ENCODE results near the gene UNC45A.

UNC45A gene

DNA sequence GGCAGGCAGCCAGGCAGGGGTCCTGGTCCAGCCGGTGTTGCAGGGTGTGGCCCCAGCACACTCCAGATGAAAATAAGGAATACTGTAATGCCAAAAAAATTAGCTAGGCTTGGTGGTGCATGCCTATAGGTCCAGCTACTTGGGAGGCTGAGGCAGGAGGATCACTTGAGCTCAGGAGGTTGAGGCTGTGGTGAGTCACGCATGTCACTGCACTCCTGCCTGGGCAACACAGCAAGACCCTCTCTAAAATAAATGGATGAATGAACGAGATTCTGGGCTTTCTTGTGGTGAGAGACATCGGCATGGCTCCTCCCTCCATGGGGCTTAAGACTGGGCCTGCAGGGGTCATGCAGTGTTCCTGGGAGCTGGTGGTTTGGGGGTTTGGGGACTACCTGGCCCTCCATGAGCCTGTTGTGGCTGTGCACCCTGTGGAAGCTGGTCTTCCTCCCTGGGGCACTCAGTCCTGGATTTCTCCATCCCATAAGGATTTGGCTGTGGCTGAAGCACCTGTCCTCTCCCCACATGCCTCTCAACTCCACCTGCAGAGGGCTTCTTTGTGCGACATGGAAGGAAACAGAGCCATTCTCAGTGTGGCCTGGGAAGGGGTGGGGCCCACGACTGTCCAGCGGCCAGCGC, 12.0 kb downstream of the UNC45A start:
- no peak for DNase-seq

DNA sequence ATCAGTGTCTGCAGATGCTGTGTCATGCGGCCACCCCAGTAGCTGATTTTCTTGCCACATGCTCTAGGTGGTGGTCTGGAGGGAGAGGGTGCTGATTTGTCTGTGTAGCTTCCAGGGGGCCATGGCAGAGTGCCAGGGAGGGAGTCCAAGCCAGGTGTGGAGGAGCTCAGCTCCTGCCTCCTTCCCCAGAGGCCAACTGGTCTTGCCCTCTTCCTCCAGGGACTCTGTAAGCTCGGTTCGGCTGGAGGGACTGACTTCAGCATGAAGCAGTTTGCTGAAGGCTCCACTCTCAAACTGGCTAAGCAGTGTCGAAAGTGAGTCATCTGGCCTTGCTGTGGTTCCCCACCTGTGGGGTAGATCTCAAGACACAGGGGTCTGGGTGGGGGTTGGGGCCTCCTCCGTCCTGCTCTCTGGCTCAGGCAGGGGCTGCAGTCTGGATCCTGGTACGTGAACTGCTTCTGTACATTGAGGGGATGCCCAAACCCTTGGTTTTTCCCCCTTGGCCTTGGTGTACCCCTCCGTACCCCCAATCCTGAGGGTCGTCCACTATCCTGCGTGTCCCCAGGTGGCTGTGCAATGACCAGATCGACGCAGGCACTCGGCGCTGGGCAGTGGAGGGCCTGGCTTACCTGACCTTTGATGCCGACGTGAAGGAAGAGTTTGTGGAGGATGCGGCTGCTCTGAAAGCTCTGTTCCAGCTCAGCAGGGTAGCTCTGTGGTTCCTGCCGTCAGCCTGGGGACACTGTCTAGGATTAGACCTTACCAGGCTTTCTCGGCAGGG, 12.7 kb downstream of the UNC45A start:
- no peak for DNase-seq

DNA sequence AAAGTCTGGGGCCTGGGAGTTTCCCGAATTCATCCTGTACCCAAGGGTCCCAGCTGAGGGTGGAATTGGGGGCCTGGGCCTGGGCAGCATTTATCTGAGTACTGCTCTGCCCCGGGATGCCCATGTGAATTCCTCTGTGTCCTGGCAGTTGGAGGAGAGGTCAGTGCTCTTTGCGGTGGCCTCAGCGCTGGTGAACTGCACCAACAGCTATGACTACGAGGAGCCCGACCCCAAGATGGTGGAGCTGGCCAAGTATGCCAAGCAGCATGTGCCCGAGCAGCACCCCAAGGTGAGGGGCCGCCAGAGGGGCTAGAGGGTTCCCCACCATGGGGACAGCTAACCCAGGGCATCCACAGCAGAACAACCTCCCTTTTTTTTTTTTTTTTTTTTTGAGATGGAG, 13.4 kb downstream of the UNC45A start:
- DNase-seq, result no peak

DNA sequence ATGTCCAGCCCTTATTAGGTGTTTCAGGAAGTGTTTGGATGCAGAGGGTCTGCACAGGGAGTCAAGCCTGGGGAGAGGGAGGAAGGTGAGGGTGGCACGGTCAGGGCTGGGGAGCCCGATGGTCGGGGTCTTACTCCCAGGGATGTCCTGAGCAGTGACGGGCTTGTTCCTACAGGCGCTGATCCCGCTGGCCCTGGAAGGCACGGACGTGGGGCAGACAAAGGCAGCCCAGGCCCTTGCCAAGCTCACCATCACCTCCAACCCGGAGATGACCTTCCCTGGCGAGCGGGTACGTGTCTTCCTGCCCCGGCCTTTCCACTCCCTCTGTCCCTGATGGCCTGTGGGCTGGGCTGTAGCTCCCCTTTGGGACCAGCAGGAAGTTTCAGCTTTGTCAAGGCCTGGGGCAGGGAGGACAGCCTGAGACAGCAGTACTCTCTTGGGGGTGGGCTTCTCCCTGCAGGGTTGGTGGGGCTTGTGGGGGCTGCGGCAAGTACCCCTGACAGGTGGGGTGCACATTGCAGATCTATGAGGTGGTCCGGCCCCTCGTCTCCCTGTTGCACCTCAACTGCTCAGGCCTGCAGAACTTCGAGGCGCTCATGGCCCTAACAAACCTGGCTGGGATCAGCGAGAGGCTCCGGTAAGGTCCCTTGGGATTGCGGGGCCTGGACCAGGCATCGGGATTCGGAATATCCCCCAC, 15.0 kb downstream of the UNC45A start:
- no peak for DNase-seq

DNA sequence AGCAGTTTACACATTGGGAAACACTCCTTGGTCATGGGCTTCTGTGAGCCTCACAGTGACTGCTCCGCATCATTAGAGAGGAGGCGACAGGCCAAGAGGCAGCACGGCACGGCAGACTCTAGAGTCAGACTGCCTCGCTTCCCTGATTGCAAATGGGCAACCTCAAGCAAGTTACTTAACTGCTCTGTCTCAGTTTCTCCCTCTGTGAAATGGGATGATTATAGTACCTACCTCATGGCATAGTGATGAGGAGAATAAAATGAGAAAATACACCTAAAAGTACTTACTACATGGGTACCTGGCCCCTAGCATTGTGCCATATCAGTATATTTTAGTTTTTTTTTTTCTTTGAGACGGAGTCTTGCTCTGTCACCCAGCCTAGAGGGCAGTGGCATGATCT, 15.6 kb downstream of the UNC45A start:
- no peak for DNase-seq

DNA sequence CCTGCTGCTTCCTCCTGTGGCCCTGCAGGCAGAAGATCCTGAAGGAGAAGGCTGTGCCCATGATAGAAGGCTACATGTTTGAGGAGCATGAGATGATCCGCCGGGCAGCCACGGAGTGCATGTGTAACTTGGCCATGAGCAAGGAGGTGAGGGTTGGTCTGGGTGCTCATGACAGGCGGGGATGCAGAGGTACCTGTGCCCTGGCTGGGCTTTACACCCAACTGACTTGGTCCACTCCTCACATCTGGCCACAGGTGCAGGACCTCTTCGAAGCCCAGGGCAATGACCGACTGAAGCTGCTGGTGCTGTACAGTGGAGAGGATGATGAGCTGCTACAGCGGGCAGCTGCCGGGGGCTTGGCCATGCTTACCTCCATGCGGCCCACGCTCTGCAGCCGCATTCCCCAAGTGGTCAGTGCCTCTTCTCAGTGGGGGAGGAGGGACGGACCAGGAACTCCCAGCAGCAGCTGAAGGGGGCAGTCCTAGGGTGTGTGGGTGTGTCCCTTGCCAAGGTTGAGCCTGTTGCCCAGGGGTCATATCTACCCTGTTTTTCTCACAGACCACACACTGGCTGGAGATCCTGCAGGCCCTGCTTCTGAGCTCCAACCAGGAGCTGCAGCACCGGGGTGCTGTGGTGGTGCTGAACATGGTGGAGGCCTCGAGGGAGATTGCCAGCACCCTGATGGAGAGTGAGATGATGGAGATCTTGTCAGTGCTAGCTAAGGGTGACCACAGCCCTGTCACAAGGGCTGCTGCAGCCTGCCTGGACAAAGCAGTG, 18.0 kb downstream of the UNC45A start:
- no peak for DNase-seq

DNA sequence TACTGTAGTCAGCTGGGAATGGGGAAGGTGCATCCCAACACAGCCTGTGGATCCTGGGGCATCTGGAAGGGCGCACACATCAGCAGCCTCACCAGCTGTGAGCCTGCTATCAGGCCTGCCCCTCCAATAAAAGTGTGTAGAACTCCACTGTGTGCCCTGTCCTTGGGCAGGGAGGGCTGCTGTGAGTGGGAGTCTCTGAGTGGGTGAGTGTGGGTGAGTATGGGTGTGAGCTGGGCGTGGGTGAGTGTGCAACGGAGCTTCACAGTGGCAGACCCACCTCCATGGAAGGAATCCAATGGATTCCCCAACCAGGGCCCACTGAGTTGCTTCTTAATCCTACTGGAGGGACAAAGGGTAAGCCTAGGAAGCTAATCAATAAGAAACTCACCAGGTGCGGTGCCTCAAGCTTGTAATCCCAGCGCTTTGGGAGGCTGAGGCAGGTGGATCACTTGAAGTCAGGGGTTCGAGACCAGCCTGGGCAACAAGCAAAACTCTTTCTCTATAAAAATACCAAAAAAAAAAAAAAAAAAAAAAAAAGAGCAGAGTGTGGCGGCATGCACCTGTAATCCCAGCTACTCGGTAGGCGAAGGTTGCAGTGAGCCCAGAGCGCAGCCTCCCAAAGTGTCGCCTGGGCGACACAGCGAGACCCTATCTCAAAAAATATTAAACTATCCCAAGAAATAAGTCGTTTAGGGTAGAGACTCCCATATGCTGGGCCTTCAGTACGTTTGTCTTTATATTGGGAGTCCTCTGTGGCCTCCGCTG, 19.0 kb downstream of the UNC45A start:
- no peak for DNase-seq

DNA sequence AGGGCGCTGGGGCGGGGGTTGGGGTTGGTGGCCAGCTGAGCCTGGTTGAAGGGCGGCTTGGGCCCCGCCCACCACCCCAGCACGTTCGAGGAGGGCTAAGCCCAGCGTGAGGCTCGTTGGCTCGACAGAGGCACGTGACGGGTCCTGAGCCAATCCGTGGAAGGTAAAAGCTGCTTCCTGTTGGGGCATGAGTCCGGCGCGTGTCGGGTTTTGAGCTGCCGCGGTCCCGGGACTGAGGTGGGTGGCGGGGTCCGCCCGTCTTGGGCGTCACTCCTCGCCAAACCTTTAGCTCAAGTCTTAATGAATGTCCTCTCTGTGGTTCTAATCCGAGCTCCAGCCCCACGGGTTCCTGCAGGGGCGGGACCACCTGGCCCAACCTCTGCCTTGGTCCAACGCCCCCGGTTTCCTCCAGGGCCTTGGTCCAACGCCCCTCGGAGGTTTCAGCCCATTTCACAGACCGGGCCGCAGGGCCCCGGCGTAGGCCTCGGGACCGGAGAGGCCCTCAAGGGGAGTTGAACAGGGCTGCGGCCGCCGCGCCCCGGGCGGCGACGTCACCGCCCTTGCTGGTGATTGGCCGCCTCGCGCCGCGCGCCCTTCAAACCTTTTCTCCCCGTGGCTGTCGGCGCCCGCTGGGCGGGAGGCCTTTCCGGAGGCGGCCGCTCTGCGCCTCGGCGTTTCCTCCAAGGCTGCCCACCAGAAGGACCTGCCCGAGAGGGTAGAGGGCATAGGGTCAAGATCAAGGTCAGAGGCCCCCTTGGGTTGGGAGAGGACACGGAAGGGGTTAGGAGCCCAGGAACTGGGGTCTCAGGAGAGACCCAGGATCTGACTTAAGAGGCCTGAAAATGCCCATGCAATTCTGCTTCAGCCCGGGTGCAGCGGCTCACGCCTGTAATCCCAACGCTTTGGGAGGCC, 19.9 kb downstream of the UNC45A start, which contains the start of gene RCCD1:
RCCD1 (plus strand) TSS at position 173 of the 912 bp plus-strand sequence. CDS start 1,851 bp downstream, outside the sequence.
- DNase-seq, result peak; percentile 92

DNA sequence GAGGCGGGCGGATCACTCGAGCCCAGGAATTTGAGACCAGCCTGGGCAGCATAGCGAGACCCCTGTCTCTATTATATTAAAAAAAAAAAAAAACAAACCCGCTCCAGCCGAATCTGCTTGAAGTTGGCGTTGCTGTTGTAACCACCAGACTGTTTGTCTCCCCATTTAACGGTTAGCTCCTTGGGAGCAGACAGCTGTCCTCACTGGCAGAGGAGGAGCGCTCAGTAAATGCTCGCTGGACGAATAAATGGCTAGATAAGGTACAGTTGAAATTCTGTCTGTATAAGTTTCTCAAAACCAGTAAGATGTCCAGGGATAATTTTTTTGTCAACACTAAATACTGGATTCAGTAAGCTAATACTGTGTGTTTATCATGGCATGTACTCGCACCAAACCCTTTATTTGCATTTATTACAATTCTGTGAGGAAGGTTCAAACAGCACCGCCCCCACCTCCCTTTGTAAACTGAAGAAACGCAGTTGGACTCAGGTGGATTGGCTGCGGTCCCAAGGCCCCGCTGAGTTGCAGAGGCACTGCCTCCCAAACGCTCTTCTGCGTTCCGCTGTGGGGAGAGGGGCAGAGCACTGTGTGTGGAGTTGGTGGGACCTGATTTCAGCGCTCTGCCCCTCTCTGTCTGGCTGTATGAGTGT, 20.7 kb downstream of the UNC45A start:
- DNase-seq, result no peak

DNA sequence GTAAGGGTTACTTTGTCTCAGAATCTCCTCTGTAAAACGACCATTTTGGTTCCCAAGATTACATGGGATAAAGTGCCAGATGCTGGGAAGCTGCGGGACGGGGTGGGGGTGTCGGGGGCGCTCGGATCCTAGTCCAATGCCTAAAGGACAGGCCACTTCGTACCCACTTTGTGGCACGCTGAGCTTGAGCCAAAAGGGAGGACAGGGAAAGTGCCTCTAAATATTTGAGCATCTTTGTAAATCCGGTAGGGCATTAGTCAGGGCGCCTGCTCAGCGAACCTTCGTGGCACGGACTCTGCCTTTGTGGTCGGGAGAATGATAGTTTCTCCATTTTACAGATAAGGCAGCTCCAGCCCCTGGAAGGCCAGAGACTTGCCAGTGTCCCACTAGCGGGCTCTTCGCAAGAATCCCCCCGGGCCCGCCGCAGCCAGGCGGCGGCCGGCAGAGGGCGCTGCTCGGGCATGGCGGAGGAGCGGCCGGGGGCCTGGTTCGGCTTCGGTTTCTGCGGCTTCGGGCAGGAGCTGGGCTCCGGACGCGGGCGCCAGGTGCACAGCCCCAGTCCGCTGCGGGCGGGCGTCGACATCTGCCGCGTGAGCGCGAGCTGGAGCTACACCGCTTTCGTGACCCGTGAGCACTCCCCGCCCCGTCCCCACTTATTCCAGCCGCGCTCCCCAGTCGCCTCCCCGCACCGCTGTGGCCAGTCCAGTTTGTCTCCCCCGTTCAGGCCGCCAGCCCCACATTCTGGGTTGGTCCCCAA, 21.4 kb downstream of the UNC45A start:
- DNase-seq, result peak; percentile 86

DNA sequence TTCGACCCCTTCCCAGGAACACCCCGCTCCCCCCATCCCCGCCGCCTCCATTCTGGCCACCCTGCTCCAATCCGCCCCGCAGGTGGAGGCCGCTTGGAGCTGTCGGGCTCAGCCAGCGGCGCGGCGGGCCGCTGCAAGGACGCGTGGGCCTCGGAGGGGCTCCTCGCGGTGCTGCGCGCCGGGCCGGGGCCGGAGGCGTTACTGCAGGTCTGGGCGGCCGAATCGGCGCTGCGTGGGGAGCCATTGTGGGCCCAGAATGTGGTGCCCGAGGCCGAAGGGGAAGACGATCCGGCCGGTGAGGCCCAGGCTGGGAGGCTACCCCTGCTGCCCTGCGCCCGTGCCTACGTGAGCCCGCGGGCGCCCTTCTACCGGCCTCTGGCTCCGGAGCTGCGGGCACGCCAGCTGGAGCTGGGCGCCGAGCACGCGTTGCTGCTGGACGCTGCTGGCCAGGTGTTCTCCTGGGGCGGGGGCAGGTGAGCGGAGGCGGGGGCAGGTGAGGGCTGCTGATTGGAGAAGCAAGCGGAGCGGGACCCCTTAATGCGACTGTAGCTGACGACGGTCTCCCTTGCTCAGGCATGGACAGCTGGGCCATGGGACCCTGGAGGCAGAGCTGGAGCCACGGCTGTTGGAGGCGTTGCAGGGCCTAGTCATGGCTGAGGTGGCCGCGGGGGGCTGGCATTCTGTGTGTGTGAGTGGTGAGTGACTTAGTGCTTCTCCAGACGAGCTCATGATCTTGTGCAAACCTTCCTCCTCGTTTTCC, 22.1 kb downstream of the UNC45A start:
- no peak for DNase-seq

DNA sequence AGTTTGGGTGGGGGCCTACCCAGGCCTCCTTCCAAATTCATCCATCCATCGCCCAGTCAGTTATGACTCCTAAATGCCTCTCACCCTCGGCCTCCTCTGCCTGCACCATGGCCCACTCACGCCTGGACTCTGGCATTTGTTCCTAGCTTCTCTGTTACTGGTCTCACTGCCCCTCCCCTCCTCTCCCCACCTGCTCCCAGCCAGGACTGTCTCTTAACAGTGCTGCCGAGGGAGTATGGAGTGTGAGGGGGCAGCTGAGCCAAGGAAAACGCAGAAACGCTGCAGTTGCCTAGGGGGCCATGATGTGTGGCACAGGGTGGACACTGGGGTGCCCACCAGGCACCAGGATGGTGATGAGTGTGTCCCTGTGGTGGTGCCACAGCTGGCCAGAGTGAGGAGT, 22.7 kb downstream of the UNC45A start:
- no peak for DNase-seq

DNA sequence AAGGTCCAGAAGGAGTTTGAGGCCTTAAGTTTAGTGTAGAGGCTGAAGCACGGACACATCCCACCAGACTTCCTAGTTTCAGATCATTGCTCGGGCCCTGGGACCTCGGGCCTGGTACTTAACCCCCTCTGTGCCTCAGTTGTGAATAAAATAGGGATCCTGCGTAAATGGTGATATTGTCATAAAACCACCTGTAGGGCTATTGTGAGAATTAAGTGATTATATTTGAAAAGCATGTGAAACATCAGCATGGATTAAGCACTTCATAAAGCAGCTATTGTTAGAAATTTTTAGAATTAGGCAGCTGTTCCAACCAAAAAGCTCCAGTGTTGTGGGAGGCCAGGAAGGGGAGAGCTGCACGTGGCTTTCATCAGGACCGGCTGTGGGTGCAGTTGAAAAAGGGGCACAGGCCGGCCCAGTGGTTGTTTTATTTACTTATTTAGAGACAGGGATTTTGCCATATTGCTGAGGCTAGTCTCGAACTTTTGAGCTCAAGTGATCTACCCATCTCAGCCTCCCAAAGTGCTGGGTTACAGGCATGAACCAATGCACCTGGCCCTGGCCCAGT, 24.0 kb downstream of the UNC45A start:
- DNase-seq, result no peak

DNA sequence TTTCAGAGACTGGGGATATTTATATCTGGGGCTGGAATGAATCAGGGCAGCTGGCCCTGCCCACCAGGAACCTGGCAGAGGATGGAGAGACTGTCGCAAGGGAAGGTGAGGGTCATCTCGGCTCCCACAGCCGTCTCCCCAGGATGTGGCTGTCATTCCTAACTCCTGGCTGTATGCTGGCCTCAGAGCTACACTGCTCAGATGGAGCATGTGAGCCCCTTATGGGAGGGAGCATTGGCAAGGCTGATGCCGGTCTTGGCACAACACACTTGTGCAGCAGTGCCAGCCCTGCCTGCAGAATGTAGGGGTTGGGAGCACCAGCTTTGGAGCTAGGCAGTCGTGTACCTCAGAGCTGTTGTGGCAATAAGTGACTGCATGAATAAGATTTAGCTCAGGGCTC, 24.8 kb downstream of the UNC45A start:
- DNase-seq, result no peak

DNA sequence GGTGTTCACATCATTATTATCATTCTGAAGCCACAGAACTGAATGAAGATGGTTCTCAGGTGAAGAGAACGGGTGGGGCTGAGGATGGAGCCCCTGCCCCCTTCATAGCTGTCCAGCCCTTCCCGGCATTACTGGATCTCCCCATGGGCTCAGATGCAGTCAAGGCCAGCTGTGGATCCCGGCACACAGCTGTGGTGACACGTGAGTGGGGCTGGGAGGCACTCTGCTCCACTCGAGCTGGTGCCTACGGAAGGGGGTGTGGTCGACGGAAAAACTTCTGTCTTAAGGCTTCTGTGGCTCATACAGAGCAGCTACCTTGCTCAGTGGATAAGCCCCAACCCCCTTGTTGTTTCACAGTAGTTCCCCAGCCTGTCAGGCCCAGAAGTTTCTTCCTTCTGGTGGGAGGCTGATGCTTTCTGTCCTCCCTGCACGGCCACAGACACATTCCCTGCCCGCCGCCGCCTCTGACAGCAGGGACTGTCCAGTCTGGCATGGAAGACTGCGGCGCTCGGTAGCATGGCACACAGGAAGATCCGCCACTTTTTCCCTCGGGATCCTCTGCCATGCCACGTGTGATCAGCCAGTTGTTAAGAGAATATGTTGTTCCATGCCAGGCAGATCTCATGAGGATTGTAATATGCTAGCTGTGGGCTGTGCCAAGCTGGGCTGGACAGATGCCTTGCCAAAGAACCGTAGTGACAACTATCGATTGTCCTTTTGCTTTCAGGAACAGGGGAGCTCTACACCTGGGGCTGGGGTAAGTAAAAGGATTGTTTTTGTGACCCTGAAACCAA, 25.4 kb downstream of the UNC45A start:
- DNase-seq, result no peak

DNA sequence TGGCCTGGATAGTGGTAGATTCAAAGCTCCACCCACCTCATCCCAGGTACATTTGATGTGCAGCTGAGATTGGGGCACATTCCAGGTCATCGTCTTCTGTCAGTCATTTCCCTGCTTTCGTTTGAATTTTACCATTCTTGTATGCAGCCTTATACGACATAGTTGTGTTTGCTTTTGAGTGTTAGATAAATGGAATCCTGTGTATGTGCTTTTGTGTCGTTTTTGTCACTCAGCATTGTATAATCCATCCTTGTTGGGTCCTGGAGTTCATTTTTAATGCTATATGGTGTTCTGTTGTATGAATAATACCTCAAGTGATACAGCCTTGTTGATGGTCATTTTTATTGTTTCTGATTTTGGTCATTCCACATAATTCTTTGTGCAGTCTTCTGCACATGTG, 26.9 kb downstream of the UNC45A start:
- no peak for DNase-seq

DNA sequence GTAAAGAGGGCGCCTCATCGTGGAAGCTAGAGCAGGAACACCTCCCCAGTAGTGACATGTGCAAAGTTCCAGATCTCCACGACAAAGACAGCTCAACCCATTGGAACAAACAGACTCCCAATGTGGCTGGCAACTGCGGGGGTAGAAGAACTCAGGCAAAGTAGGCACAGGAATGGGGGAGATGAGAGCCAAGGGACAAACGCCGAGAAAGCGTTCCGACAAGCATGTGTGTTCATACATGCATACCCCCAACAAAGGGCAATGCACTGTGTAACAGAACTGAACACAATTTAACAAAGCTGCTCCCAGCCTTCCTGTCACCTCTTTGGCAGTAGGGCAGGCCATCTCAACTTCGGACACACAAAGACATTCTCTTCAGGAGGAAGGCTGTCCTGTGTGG, 31.2 kb downstream of the UNC45A start:
- DNase-seq, result no peak

DNA sequence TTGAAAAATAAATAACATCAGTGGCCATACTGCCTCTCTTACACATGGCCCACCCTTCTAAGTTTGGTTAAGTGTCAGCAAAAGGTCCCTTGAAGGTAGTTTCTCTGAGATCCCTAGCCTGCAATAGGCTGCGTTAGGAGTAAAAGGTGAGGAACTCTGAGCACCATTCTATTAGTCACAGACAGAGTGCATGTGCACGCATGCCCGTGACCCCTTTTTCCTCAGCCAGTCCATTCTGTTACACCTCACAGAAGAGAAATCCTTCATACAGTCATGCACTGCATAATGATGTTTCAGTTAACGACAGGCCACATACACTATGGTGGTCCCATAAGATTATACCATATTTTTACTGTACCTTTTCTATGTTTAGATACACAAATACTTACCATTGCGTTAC, 32.1 kb downstream of the UNC45A start:
- no peak for DNase-seq
